Measurements from ENCODE around the gene RPL29. TPM values are rescaled to one million over a fixed set of nuclear protein-coding genes. Genes with fewer than 3 reads are reported as not detected.

Gene RPL29
- total and polyA plus RNA-seq, 9 donors: 1,785 to 3,982 (median 1,999) TPM

DNA sequence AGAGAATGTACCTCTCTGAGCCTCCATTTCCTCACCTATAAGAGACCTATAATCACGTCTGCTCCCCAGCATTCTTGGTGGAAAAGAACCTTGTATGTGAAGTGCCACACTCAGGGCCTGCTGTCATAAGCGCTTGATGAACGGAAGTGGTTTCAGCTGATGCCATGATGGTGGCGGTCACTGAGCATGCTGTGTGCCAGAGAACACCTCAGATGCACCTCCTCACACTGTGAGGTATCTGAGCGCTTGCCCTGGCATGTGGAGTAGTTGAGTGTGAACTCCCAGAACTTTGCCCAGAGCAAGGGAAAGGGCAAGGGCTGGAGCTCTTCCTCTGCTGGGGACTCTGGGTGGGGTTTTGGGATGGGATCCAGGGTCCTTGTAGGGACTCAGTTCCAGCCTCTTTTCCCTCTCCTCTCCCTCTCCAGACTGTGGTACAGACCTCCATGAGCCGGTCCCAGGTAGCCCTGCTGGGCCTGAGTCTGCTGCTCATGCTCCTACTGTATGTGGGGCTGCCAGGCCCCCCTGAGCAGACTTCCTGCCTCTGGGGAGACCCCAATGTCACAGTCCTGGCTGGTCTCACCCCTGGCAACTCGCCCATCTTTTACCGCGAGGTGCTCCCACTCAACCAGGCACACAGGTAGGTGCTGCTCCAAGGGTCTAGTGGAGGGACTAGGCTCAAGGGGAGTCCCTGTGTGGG, 18.1 kb downstream of the RPL29 start:
- TF ChIP-seq POLR2A (IDR thresholded peaks at IDR 0.05): no peak
- TF ChIP-seq, protein P1, sequence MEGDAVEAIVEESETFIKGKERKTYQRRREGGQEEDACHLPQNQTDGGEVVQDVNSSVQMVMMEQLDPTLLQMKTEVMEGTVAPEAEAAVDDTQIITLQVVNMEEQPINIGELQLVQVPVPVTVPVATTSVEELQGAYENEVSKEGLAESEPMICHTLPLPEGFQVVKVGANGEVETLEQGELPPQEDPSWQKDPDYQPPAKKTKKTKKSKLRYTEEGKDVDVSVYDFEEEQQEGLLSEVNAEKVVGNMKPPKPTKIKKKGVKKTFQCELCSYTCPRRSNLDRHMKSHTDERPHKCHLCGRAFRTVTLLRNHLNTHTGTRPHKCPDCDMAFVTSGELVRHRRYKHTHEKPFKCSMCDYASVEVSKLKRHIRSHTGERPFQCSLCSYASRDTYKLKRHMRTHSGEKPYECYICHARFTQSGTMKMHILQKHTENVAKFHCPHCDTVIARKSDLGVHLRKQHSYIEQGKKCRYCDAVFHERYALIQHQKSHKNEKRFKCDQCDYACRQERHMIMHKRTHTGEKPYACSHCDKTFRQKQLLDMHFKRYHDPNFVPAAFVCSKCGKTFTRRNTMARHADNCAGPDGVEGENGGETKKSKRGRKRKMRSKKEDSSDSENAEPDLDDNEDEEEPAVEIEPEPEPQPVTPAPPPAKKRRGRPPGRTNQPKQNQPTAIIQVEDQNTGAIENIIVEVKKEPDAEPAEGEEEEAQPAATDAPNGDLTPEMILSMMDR (IDR thresholded peaks at IDR 0.05): no peak
- no peak for TF ChIP-seq EP300 (IDR thresholded peaks at IDR 0.05)
- H3K36me3 ChIP-seq: no peaks in the 10 kb centered on the region

DNA sequence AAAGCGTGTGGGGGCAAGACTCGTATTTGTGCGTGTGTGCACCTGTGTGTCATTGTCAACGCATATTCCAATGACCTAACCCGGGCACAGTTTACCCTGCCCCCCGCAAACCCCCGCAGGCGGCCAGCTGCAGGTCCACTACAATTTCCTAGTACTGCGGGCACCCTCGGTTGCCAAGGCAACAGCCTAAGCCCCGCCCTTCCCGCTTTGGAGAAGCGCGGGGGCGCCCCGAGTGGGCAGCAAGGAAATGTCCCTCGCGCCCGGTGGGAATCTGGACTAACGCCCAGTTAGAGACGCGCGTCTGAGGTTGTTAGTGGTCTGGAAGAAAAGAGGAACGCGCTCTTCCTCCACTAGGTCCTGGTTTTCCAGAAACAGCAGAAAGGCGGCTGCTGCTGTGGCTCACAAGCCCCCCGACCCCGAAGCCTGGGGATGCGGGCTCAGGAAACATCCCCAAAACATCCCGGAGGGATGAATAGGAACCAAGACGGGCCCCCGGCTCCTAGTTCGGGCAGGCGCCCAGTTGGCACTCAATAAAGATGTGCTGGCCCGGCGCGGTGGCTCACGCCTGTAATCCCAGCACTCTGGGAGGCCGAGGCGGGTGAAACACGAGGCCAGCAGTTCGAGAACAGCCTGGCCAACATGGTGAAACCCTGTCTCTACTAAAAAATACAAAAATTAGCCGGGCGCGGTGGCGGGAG, 19.7 kb downstream of the RPL29 start:
- TF ChIP-seq POLR2A (IDR thresholded peaks at IDR 0.05) (no peak), EP300 (IDR thresholded peaks at IDR 0.05) (no peak)
- TF ChIP-seq, protein P1 (IDR thresholded peaks at IDR 0.05): peak in 1 of 3 donors; percentile 18
- Histone ChIP-seq H3K27ac (peak overlapping the region; percentile 1 to 88), H3K36me3 (no peaks in the 10 kb centered on the region), H3K27me3 (no peaks in the 10 kb centered on the region), H3K9me3 (no peaks in the 10 kb centered on the region), H3K4me3 (peak overlapping the region; percentile 44), H3K4me1 (ENCODE audit: insufficient read depth) (peaks cover 3% of the 10 kb centered on the region)
- intact Hi-C loops (cut with DNase I): no loop called here
- 23 to 29% (median 23%) methylated on average over 46 of the region's 46 CpGs for WGBS, 3 donors
- DNase-seq: peak; percentile 87 to 94 (median 90)

More for the DNA sequence above, 18.1 kb downstream of the RPL29 start:
- intact Hi-C loops (cut with DNase I): no loop called here
- H3K27me3 ChIP-seq: no peaks in the 10 kb centered on the region
- no peaks in the 10 kb centered on the region for H3K9me3 ChIP-seq
- H3K4me3 ChIP-seq: no peak overlapping the region
- H3K4me1 ChIP-seq (ENCODE audit: insufficient read depth): peaks cover 5% of the 10 kb centered on the region
- WGBS, 3 donors: 85 to 88% (median 85%) methylated on average over 6 to 9 of the region's 9 CpGs
- no peak for DNase-seq
- no peak overlapping the region for H3K27ac ChIP-seq

DNA sequence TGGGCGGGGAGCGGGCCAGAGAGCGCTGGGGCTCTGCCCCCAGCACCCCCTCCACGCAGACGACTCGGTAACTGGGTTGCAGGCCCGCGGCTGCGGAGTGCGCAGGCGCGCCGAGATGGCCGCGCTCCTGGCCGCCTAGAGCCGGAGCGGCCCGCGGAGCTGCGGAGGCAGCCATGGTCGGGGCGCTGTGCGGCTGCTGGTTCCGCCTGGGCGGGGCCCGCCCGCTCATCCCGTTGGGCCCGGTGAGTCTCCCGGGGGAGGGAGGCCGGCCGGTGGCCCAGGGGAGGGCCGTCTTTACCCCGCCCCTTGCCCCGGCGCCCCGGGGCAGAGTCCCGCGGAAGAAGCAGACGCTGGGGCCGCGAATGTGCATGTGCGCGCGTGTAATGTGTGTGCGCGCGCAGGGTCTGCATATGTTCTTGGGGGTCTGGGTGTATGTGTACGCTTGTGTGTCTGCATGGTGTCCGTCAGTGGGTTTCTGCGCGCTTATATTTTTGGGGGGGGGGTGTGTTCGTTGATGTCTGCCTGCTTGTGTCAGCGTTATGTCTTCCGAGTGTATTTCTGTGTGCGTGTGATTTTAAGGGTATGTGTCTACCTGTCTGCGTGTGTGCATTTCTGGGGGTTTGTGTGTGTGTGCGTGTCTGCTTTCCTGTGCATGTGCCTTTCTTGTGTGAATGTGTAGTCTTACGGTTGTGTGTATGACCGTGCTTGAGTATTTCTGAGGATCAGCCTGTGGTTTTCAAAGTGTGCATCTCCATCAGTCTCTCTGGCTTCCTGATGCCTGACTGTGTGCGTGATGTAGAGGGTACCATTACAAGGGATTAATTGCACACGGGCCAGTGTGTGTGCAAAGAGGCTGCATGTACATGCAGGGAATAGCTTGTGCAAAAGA, 20.5 kb downstream of the RPL29 start, which contains the start of gene ABHD14A:
Gene ABHD14A, plus strand, starts transcription at position 102 of the 889 bp plus-strand sequence. Its CDS starts 72 bp downstream, at position 174.
- intact Hi-C loops (cut with DNase I): loop anchor here in 1 of 4 donors (1.0 kb wide), 1 partner anchor 33 kb away; the partner anchor contains the start of gene PARP3
- WGBS, 3 donors: 0 to 1% (median 0%) methylated on average over 44 to 63 of the region's 63 CpGs
- DNase-seq: peak; percentile 75 to 86 (median 78)
- peaks cover 3% of the 10 kb centered on the region for H3K4me1 ChIP-seq (ENCODE audit: insufficient read depth)
- H3K9me3 ChIP-seq: no peaks in the 10 kb centered on the region
- peak within 1 kb of the TSS; percentile 44 for H3K4me3 ChIP-seq
- TF ChIP-seq, protein P1 (IDR thresholded peaks at IDR 0.05): no peak
- peak; percentile 25 for TF ChIP-seq POLR2A (IDR thresholded peaks at IDR 0.05)
- H3K27me3 ChIP-seq: no peaks in the 10 kb centered on the region
- H3K36me3 ChIP-seq: no peaks in the 10 kb centered on the region
- H3K27ac ChIP-seq: peak within 1 kb of the TSS; percentile 78 to 88

All from ovary (tissue), 9 donors.